K562 (cell line): ENCODE results near the gene NT5C3B. TPM values are rescaled to one million over a fixed set of nuclear protein-coding genes. Genes with fewer than 3 reads are reported as not detected.

Experiments used
- CBX3 ChIP-seq, 2 experiments: IDR thresholded peaks; 1 replicate in 1 of 2; 2 replicates in 1 of 2; pipeline ENCODE4 v1.6.1; 2012; ENCODE audit warnings: inconsistent platforms in 2 of 2, low read length in 2 of 2, borderline replicate concordance in 1 of 2, control low read depth in 1 of 2
- CC2D1A ChIP-seq: fragments of 450-650 bp; IDR thresholded peaks from 2 replicates; pipeline ENCODE4 v1.6.1; 2017; ENCODE audit warnings: mild to moderate bottlenecking
- CXXC5 ChIP-seq: fragments of 250-450 bp; sonication (Bioruptor Pico); IDR thresholded peaks from 2 replicates; pipeline ENCODE4 v1.8.0; 2022; ENCODE audit warnings: inconsistent platforms, mild to moderate bottlenecking, moderate library complexity
- ESRRA ChIP-seq: fragments of 450-650 bp; IDR thresholded peaks from 2 replicates; pipeline ENCODE4 v1.6.1; 2014; ENCODE audit warnings: low read depth, mild to moderate bottlenecking, moderate library complexity, borderline replicate concordance
- ETS2 ChIP-seq: IDR thresholded peaks from 2 replicates; pipeline ENCODE4 v1.6.1; 2016; ENCODE audit warnings: borderline replicate concordance, missing genetic modification characterization, mild to moderate bottlenecking, moderate library complexity, missing compliant biosample characterization; ENCODE audit not compliant: poor library complexity, severe bottlenecking
- FOXJ3 ChIP-seq: sonication (generic); formaldehyde crosslinking; IDR thresholded peaks from 2 replicates; pipeline ENCODE4 v1.4.0; 2020; ENCODE audit warnings: mild to moderate bottlenecking, missing genetic modification reagents
- FOXK1 ChIP-seq: sonication (generic); formaldehyde crosslinking; IDR thresholded peaks from 2 replicates; pipeline ENCODE4 v1.8.0; 2022; ENCODE audit warnings: missing genetic modification reagents, mild to moderate bottlenecking, borderline replicate concordance
- HNRNPK ChIP-seq: fragments of 200-400 bp; formaldehyde crosslinking; IDR thresholded peaks from one replicate; pipeline ENCODE4 v1.6.1; 2018; ENCODE audit warnings: mild to moderate bottlenecking, low read depth, low read length; ENCODE audit not compliant: poor library complexity, severe bottlenecking
- ILF3 ChIP-seq: fragments of 450-650 bp; IDR thresholded peaks from 2 replicates; pipeline ENCODE4 v1.6.1; 2018; ENCODE audit warnings: antibody characterized with exemption, mild to moderate bottlenecking, moderate library complexity, borderline replicate concordance
- LCOR ChIP-seq: sonication (generic); formaldehyde crosslinking; IDR thresholded peaks from 2 replicates; pipeline ENCODE4 v1.8.0; 2022; ENCODE audit warnings: mild to moderate bottlenecking, missing genetic modification reagents
- MAFG ChIP-seq: fragments of 450-650 bp; conservative IDR thresholded peaks from 2 replicates; pipeline ENCODE4 v1.6.1; 2016; ENCODE audit warnings: missing genetic modification characterization, missing compliant biosample characterization
- TAF9B ChIP-seq: fragments of 450-650 bp; IDR thresholded peaks from 2 replicates; pipeline ENCODE4 v1.6.1; 2018; ENCODE audit warnings: mild to moderate bottlenecking; ENCODE audit not compliant: partially characterized antibody
- ZNF12 ChIP-seq: sonication (generic); formaldehyde crosslinking; IDR thresholded peaks from 2 replicates; pipeline ENCODE4 v1.4.0; 2020; ENCODE audit warnings: mild to moderate bottlenecking, missing genetic modification reagents
- polyA plus RNA-seq, 8 experiments: library from polyadenylated mRNA; depleted of rRNA in 4 of 8; stranded (reverse) in 5 of 8; unstranded in 3 of 8; fragments of >200 nt; fragmentation: Nextera tagmentation in 2 of 8; fragmentation: Illumina TruSeq in 1 of 8; extraction: Ambion mirVana in 2 of 8; extraction: Trizol in 1 of 8; gene quantifications; 2 replicates each; pipeline versions ENCODE4 v1.2.1 to v1.2.3, GENCODE V29; 2011 to 2014; ENCODE audit warnings: inconsistent platforms in 1 of 8, missing spikeins in 1 of 8
- total RNA-seq, 7 experiments: library from RNA; depleted of rRNA in 6 of 7; stranded (reverse); fragments of >200 nt in 6 of 7; fragmentation: Illumina TruSeq in 2 of 7; extraction: Trizol in 2 of 7; gene quantifications; 2 replicates each; pipeline versions ENCODE4 v1.2.1 to v1.2.3, GENCODE V29; 2011 to 2021; ENCODE audit warnings: low replicate concordance in 1 of 7
- TF ChIP-seq, protein P1 (sequence below): IDR thresholded peaks from 2 replicates; pipeline ENCODE4 v1.6.1; 2011; ENCODE audit warnings: borderline replicate concordance, low read depth, mild to moderate bottlenecking, moderate library complexity, low read length; ENCODE audit not compliant: insufficient read depth, poor library complexity, severe bottlenecking
- TF ChIP-seq, protein P2 (sequence below): IDR thresholded peaks from 3 replicates; pipeline ENCODE4 v1.6.1; 2011; ENCODE audit warnings: borderline replicate concordance, mild to moderate bottlenecking; ENCODE audit not compliant: insufficient read length, insufficient read depth
- TF ChIP-seq, protein P3 (sequence below): fragments of 450-650 bp; conservative IDR thresholded peaks from 2 replicates; pipeline ENCODE4 v1.6.1; 2016; ENCODE audit warnings: missing genetic modification characterization, low read depth, mild to moderate bottlenecking, control low read depth, missing compliant biosample characterization

NT5C3B gene
- total and polyA plus RNA-seq, 9 of the 15 experiments (the other 6 are each of a cell fraction or from before 2014, with no cell fraction given): 2.0 to 166 (median 85.0) TPM

DNA sequence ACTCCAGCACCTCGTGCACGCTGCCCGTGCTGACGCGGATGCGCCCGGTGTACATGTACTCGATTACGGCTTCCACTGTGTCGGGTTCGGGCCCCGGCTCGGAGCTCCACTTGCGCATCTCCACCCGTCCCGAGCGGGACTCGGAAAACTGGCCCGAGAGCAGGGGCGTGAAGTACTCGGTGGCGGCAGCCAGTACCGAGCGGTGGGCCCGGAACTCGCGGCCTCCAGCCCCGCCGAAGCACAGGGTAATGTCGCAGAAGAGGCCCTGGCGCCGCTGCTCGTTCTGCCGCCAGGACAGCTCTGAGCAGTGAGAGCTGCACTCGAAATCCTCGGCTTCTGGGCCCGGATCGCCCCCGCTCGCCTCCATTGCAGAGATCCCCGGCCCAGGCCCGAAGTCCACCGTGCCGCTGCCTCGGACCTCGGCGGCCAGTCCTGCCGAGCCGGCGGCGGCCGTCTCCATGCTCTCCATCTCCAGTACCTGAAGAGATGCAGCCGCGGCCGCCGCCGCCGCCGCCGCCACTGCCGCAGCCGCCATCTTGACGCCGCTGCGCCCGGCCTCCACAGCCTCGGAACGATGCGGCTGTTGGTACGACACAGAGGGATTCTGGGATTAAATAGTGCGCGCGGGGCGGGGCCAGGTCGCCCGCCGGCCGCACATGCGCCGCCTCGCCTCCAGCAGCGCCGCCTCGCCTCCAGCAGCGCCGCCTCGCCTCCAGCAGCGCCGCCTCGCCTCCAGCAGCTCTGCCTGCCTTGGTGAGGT, 29.0 kb upstream of the NT5C3B start, which contains the start of gene KLHL11 (continued):
- TF ChIP-seq ETS2 (tag) (no peak), HNRNPK (no peak), ILF3 (peak; percentile 89; the same call in 1 of the 2 replicates), FOXK1 (CRISPR knock-in tag) (no peak), CXXC5 (CRISPR knock-in tag) (peak; percentile 90), MAFG (no peak), CC2D1A (no peak), ZNF12 (no peak), TAF9B (peak; percentile 40), ESRRA (no peak; the same call in 1 of the 2 replicates), LCOR (no peak), FOXJ3 (CRISPR knock-in tag) (no peak), CBX3 (IDR thresholded peaks at IDR 0.05; ENCODE audit: borderline replicate concordance in 1 of 2, low read length in 2 of 2) (peak in 1 of 2 experiments; percentile 33; a peak in 1 of 3 replicates)
- TF ChIP-seq, protein P1, sequence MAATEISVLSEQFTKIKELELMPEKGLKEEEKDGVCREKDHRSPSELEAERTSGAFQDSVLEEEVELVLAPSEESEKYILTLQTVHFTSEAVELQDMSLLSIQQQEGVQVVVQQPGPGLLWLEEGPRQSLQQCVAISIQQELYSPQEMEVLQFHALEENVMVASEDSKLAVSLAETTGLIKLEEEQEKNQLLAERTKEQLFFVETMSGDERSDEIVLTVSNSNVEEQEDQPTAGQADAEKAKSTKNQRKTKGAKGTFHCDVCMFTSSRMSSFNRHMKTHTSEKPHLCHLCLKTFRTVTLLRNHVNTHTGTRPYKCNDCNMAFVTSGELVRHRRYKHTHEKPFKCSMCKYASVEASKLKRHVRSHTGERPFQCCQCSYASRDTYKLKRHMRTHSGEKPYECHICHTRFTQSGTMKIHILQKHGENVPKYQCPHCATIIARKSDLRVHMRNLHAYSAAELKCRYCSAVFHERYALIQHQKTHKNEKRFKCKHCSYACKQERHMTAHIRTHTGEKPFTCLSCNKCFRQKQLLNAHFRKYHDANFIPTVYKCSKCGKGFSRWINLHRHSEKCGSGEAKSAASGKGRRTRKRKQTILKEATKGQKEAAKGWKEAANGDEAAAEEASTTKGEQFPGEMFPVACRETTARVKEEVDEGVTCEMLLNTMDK: peak; percentile 7
- TF ChIP-seq, protein P2, sequence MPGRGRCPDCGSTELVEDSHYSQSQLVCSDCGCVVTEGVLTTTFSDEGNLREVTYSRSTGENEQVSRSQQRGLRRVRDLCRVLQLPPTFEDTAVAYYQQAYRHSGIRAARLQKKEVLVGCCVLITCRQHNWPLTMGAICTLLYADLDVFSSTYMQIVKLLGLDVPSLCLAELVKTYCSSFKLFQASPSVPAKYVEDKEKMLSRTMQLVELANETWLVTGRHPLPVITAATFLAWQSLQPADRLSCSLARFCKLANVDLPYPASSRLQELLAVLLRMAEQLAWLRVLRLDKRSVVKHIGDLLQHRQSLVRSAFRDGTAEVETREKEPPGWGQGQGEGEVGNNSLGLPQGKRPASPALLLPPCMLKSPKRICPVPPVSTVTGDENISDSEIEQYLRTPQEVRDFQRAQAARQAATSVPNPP: no peak
- TF ChIP-seq, protein P3, sequence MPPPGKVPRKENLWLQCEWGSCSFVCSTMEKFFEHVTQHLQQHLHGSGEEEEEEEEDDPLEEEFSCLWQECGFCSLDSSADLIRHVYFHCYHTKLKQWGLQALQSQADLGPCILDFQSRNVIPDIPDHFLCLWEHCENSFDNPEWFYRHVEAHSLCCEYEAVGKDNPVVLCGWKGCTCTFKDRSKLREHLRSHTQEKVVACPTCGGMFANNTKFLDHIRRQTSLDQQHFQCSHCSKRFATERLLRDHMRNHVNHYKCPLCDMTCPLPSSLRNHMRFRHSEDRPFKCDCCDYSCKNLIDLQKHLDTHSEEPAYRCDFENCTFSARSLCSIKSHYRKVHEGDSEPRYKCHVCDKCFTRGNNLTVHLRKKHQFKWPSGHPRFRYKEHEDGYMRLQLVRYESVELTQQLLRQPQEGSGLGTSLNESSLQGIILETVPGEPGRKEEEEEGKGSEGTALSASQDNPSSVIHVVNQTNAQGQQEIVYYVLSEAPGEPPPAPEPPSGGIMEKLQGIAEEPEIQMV (tag): no peak
